GM18520 (cell line): Measurements from ENCODE around the gene FECH.
"Not testable (repeated sequence)": the region's sequence is repeated elsewhere in the genome, so short reads cannot be mapped to it uniquely, and the experiment has no call there.

ENCODE experiments used
- ATAC-seq: cut with Tn5 transposase; IDR thresholded peaks from one replicate; pipeline ENCODE4 v1.9.1; 2021; ENCODE audit not compliant: unreplicated experiment

The FECH gene

GRCh38 chr18:57533006-57533867, 53.3 kb downstream of the FECH start:
- no peak for ATAC-seq

- no peak for ATAC-seq
These were observed 57.4 kb downstream of the FECH start for GRCh38 chr18:57529151-57529550.

- no peak for ATAC-seq
These were observed 58.8 kb downstream of the FECH start for GRCh38 chr18:57527556-57528229.

- no peak for ATAC-seq
These were observed 63.1 kb downstream of the FECH start for GRCh38 chr18:57523171-57523956.

- not testable (repeated sequence) for ATAC-seq
These were observed 64.2 kb downstream of the FECH start for GRCh38 chr18:57522348-57522747.

- no peak for ATAC-seq
These were observed 66.7 kb downstream of the FECH start for GRCh38 chr18:57519668-57520424.

GRCh38 chr18:57518533-57518932, 68.0 kb downstream of the FECH start:
- no peak for ATAC-seq

GRCh38 chr18:57516056-57516455, 70.4 kb downstream of the FECH start:
- ATAC-seq: no peak

GRCh38 chr18:57505231-57505630, 81.3 kb downstream of the FECH start:
- ATAC-seq: no peak

- no peak for ATAC-seq
These were observed 83.9 kb downstream of the FECH start for GRCh38 chr18:57502624-57503023.

GRCh38 chr18:57498682-57499256, 87.7 kb downstream of the FECH start:
- no peak for ATAC-seq
